ENCODE measurements around the gene CLPX.
"Not testable (repeated sequence)": the region's sequence is repeated elsewhere in the genome, so short reads cannot be mapped to it uniquely, and the experiment has no call there.

CLPX gene

GRCh38 chr15:65197337-65197645 is 12.1 kb upstream of the CLPX start:
- DNase-seq (ENCODE audit: low spot score), result no peak
- ChIA-PET CTCF (no interaction called here), POLR2A (ENCODE audit: low non-redundant PET) (no interaction called here)
- no peak for TF ChIP-seq CTCF (conservative IDR thresholded peaks at IDR 0.05; ENCODE audit: low read depth)
- no peak overlapping the region for H3K27ac ChIP-seq

GRCh38 chr15:65196637-65197336 is 11.6 kb upstream of the CLPX start:
- CTCF ChIA-PET, result interaction anchor here (0.5 kb wide), 1 partner anchor 1083 kb away, joined by 3 read pairs; no protein-coding TSS in a partner anchor
- TF ChIP-seq CTCF (conservative IDR thresholded peaks at IDR 0.05; ENCODE audit: low read depth), result no peak
- POLR2A ChIA-PET (ENCODE audit: low non-redundant PET), result no interaction called here
- no peak for DNase-seq (ENCODE audit: low spot score)
- H3K27ac ChIP-seq, result no peak overlapping the region

GRCh38 chr15:65195548-65195923 is 10.4 kb upstream of the CLPX start:
- H3K27ac ChIP-seq, result no peak overlapping the region
- POLR2A ChIA-PET (ENCODE audit: low non-redundant PET), result no interaction called here
- CTCF ChIA-PET, result interaction anchor here (0.8 kb wide), 1 partner anchor 25 kb away, joined by 3 read pairs; no protein-coding TSS in a partner anchor
- DNase-seq (ENCODE audit: low spot score), result no peak
- TF ChIP-seq CTCF (conservative IDR thresholded peaks at IDR 0.05; ENCODE audit: low read depth), result no peak

- no peak for TF ChIP-seq CTCF (conservative IDR thresholded peaks at IDR 0.05; ENCODE audit: low read depth)
- CTCF ChIA-PET, result interaction anchor here (0.6 to 0.8 kb wide), 2 partner anchors 26 to 103 kb away, joined by 3 read pairs; no protein-coding TSS in a partner anchor
- POLR2A ChIA-PET (ENCODE audit: low non-redundant PET), result no interaction called here
Observed at GRCh38 chr15:65194826-65195547, 9.8 kb upstream of the CLPX start.

GRCh38 chr15:65192016-65192415 is 6.9 kb upstream of the CLPX start:
- no peak for DNase-seq (ENCODE audit: low spot score)
- no peak overlapping the region for H3K27ac ChIP-seq
- CTCF ChIA-PET, result no interaction called here
- TF ChIP-seq CTCF (conservative IDR thresholded peaks at IDR 0.05; ENCODE audit: low read depth), result no peak
- POLR2A ChIA-PET (ENCODE audit: low non-redundant PET), result no interaction called here

More at GRCh38 chr15:65194826-65195547, 9.8 kb upstream of the CLPX start:
- no peak overlapping the region for H3K27ac ChIP-seq
- DNase-seq (ENCODE audit: low spot score), result no peak

- ChIA-PET CTCF (interaction anchor here (1.2 to 2.8 kb wide), 2 partner anchors 82 to 109 kb away, joined by 3 to 19 read pairs; no protein-coding TSS in a partner anchor), POLR2A (ENCODE audit: low non-redundant PET) (no interaction called here)
- peak; percentile 76 for TF ChIP-seq CTCF (conservative IDR thresholded peaks at IDR 0.05; ENCODE audit: low read depth)
- H3K27ac ChIP-seq, result no peak overlapping the region
- DNase-seq (ENCODE audit: low spot score), result peak; percentile 62
Observed at GRCh38 chr15:65189102-65189740, 4.1 kb upstream of the CLPX start.

- H3K27ac ChIP-seq; DNase-seq (ENCODE audit: low spot score); POLR2A ChIA-PET (ENCODE audit: low non-redundant PET): not testable (repeated sequence)
- CTCF ChIA-PET, result interaction anchor here (1.2 to 2.8 kb wide), 2 partner anchors 83 to 109 kb away, joined by 3 to 19 read pairs; no protein-coding TSS in a partner anchor
Observed at GRCh38 chr15:65188472-65188871, 3.3 kb upstream of the CLPX start.
